ENCODE data around the gene SCMH1. TPM values are rescaled to one million over a fixed set of nuclear protein-coding genes. Genes with fewer than 3 reads are reported as not detected.

The SCMH1 gene
- total RNA-seq, 3 donors from 2014 or later: 37.0 to 93.4 (median 53.4) TPM

GRCh38 chr1:41225495-41225894 lies 16.6 kb downstream of the SCMH1 start:
- no peak for DNase-seq (ENCODE audit: low spot score in 2 of 2)
- H3K4me1 ChIP-seq: no peaks in the 10 kb centered on the region
- TF ChIP-seq CTCF (IDR thresholded peaks at IDR 0.05) (no peak), POLR2A (IDR thresholded peaks at IDR 0.05) (no peak)
- intact Hi-C loops (cut with DNase I; ENCODE audit: low total_unique reads): no loop called here
- no peaks in the 10 kb centered on the region for H3K36me3 ChIP-seq
- no peaks in the 10 kb centered on the region for H3K9me3 ChIP-seq
- H3K4me3 ChIP-seq: no peak overlapping the region
- H3K27ac ChIP-seq: no peak overlapping the region
- no peaks in the 10 kb centered on the region for H3K27me3 ChIP-seq

DNA sequence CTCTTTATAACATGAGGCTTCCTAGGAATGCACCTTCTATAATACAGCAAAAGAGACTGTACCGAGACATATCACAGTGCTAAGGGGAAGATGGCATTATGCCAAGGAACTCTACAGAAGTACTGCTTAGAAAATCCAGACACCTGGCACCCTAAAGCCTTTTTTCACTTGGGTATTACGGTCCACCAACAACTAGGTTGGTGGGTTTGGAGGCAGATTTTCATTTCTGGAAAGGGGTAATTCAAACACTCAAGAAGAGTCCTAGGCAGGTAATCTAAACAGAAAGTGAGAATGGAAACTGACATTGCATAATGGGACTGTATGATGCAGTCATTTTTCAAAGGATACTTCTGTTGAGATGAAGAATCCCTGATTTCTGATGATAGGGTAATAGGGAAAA lies 19.6 kb downstream of the SCMH1 start:
- H3K27me3 ChIP-seq: no peaks in the 10 kb centered on the region
- peaks cover 0 to 6% of the 10 kb centered on the region in 2 donors for H3K9me3 ChIP-seq
- H3K4me1 ChIP-seq: no peaks in the 10 kb centered on the region
- no peak overlapping the region for H3K27ac ChIP-seq
- no peak for TF ChIP-seq POLR2A (IDR thresholded peaks at IDR 0.05)
- no peak for TF ChIP-seq CTCF (IDR thresholded peaks at IDR 0.05)
- TF ChIP-seq POLR2AphosphoS5 (IDR thresholded peaks at IDR 0.05): no peak
- no peak overlapping the region for H3K4me3 ChIP-seq
- DNase-seq (ENCODE audit: low spot score in 2 of 2): no peak
- intact Hi-C loops (cut with DNase I; ENCODE audit: low total_unique reads): no loop called here
- no peaks in the 10 kb centered on the region for H3K36me3 ChIP-seq

GRCh38 chr1:41221995-41222394 lies 20.1 kb downstream of the SCMH1 start:
- Histone ChIP-seq H3K27ac (no peak overlapping the region), H3K27me3 (no peaks in the 10 kb centered on the region), H3K9me3 (peaks cover 0 to 10% of the 10 kb centered on the region in 2 donors), H3K36me3 (no peaks in the 10 kb centered on the region), H3K4me3 (no peak overlapping the region), H3K4me1 (no peaks in the 10 kb centered on the region)
- DNase-seq (ENCODE audit: low spot score in 2 of 2): no peak
- intact Hi-C loops (cut with DNase I; ENCODE audit: low total_unique reads): no loop called here
- no peak for TF ChIP-seq POLR2A (IDR thresholded peaks at IDR 0.05)
- TF ChIP-seq POLR2AphosphoS5 (IDR thresholded peaks at IDR 0.05): no peak
- TF ChIP-seq CTCF (IDR thresholded peaks at IDR 0.05): no peak

GRCh38 chr1:41218152-41218551 lies 24.0 kb downstream of the SCMH1 start:
- no peak for TF ChIP-seq CTCF (IDR thresholded peaks at IDR 0.05)
- TF ChIP-seq POLR2AphosphoS5 (IDR thresholded peaks at IDR 0.05): no peak
- TF ChIP-seq POLR2A (IDR thresholded peaks at IDR 0.05): no peak
- Histone ChIP-seq H3K9me3 (peaks cover 0 to 10% of the 10 kb centered on the region in 2 donors), H3K4me1 (no peaks in the 10 kb centered on the region), H3K27ac (no peak overlapping the region), H3K36me3 (no peaks in the 10 kb centered on the region), H3K27me3 (no peaks in the 10 kb centered on the region), H3K4me3 (no peak overlapping the region)
- intact Hi-C loops (cut with DNase I; ENCODE audit: low total_unique reads): no loop called here
- DNase-seq (ENCODE audit: low spot score in 2 of 2): no peak

DNA sequence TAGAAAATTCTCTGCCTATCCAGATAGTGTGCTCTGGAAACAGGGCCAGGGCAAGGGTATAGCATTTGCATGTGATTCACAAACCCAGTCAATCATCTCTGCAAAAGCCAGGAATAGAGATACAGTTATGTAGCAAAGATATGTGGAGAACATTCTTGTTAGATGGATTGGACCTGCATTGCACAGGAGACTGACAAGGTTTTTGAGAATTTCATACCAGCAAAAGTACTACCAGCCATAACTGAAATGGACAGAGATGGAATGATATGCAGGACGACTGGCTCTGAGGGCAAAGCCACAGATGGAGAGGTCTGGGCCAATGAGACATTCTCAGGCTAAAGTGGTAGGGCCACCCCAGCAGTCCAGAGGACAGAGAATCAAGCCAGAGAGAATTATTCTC lies 24.7 kb downstream of the SCMH1 start:
- no peak overlapping the region for H3K4me3 ChIP-seq
- H3K9me3 ChIP-seq: peaks cover 0 to 10% of the 10 kb centered on the region in 2 donors
- TF ChIP-seq CTCF (IDR thresholded peaks at IDR 0.05): no peak
- no peak for TF ChIP-seq POLR2AphosphoS5 (IDR thresholded peaks at IDR 0.05)
- TF ChIP-seq POLR2A (IDR thresholded peaks at IDR 0.05): no peak
- no peaks in the 10 kb centered on the region for H3K36me3 ChIP-seq
- no peak for DNase-seq (ENCODE audit: low spot score in 2 of 2)
- no peak overlapping the region for H3K27ac ChIP-seq
- H3K27me3 ChIP-seq: no peaks in the 10 kb centered on the region
- no peaks in the 10 kb centered on the region for H3K4me1 ChIP-seq
- intact Hi-C loops (cut with DNase I; ENCODE audit: low total_unique reads): no loop called here

Data from breast epithelium (tissue), 4 donors.